Glutamatergic neuron (in vitro differentiated cells): Measurements from ENCODE around the gene LSS. TPM values are rescaled to one million over a fixed set of nuclear protein-coding genes. Genes with fewer than 3 reads are reported as not detected.
"Not testable (repeated sequence)": the region's sequence is repeated elsewhere in the genome, so short reads cannot be mapped to it uniquely, and the experiment has no call there.

Experiments used
- DNase-seq: peaks from one replicate; pipeline ENCODE4 v3.0.0; 2022
- H3K27ac Mint-ChIP-seq: one replicate; pipeline ENCODE4 v1.8.0; 2020; ENCODE audit warnings: mild to moderate bottlenecking, mixed read lengths, inconsistent platforms; ENCODE audit not compliant: unreplicated experiment
- H3K27me3 Mint-ChIP-seq: one replicate; pipeline ENCODE4 v1.8.0; 2020; ENCODE audit warnings: mild to moderate bottlenecking, moderate library complexity, mixed read lengths, inconsistent platforms; ENCODE audit not compliant: unreplicated experiment
- H3K36me3 Mint-ChIP-seq: one replicate; pipeline ENCODE4 v1.8.0; 2020; ENCODE audit warnings: mild to moderate bottlenecking, mixed read lengths, inconsistent platforms; ENCODE audit not compliant: unreplicated experiment
- H3K4me1 Mint-ChIP-seq: one replicate; pipeline ENCODE4 v1.8.0; 2020; ENCODE audit warnings: mild to moderate bottlenecking, low read depth, mixed read lengths, inconsistent platforms; ENCODE audit not compliant: unreplicated experiment
- H3K4me3 Mint-ChIP-seq: one replicate; pipeline ENCODE4 v1.8.0; 2020; ENCODE audit warnings: mild to moderate bottlenecking, mixed read lengths, inconsistent platforms; ENCODE audit not compliant: unreplicated experiment
- H3K9me3 Mint-ChIP-seq: one replicate; pipeline ENCODE4 v1.8.0; 2020; ENCODE audit warnings: mild to moderate bottlenecking, moderate library complexity, mixed read lengths, inconsistent platforms; ENCODE audit not compliant: unreplicated experiment
- CTCF ChIP-seq: fragments of 200-600 bp; sonication (generic); IDR thresholded peaks from one replicate; pipeline ENCODE4 v1.5.0; 2021; ENCODE audit not compliant: partially characterized antibody, unreplicated experiment
- total RNA-seq: library from RNA; stranded (reverse); fragmentation: NEBNext Ultra II Directional; extraction: Animal tissue kit (Norgen Biotek cat#: 25700); gene quantifications from one replicate; pipeline ENCODE4 v1.2.1, GENCODE V29; 2021; ENCODE audit not compliant: unreplicated experiment

LSS gene
- total RNA-seq, 1 donor from 2014 or later = 390 TPM

GRCh38 chr21:46246345-46246744, 17.8 kb upstream of the LSS start:
- TF ChIP-seq CTCF = no peak
- H3K4me3 Mint-ChIP-seq = no peak overlapping the region
- no peaks in the 10 kb centered on the region for H3K36me3 Mint-ChIP-seq
- no peak overlapping the region for H3K27ac Mint-ChIP-seq
- H3K4me1 Mint-ChIP-seq = no peaks in the 10 kb centered on the region
- H3K9me3 Mint-ChIP-seq = peaks cover 3% of the 10 kb centered on the region
- DNase-seq = no peak
- H3K27me3 Mint-ChIP-seq = no peaks in the 10 kb centered on the region

- Mint-ChIP-seq H3K27ac (no peak overlapping the region), H3K9me3 (peaks cover 3% of the 10 kb centered on the region), H3K27me3 (no peaks in the 10 kb centered on the region), H3K36me3 (no peaks in the 10 kb centered on the region), H3K4me3 (no peak overlapping the region), H3K4me1 (no peaks in the 10 kb centered on the region)
- no peak for DNase-seq
- no peak for TF ChIP-seq CTCF
Measured at GRCh38 chr21:46245213-46245915, 16.8 kb upstream of the LSS start.

GRCh38 chr21:46244602-46245001, 16.0 kb upstream of the LSS start:
- Mint-ChIP-seq H3K27ac (no peak overlapping the region), H3K27me3 (peaks cover 3% of the 10 kb centered on the region), H3K4me3 (no peak overlapping the region), H3K36me3 (peaks cover under 1% of the 10 kb centered on the region), H3K9me3 (peaks cover 3% of the 10 kb centered on the region), H3K4me1 (no peaks in the 10 kb centered on the region)
- DNase-seq = no peak
- no peak for TF ChIP-seq CTCF

DNA sequence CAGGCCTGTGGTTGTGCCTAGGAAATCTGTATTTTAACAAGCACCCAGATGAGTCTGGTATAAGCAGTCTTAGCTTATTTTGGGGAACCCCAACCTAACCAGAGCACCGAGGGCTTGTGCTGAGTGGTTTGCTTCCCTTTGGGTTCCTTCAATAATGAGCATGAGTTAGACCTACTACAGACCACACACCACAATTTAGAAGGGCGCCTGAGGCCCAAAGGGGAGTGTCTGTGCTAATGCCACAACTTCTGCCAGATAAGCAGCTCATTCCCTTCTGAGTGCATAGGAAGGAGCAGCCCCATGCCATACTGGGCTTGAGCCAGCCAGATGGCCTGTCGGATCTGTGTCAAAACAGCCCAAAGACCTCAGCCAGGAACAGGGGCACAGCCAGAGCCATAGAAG, 15.4 kb upstream of the LSS start:
- Mint-ChIP-seq H3K4me3 (no peak overlapping the region), H3K36me3 (peaks cover 4% of the 10 kb centered on the region), H3K4me1 (no peaks in the 10 kb centered on the region), H3K27me3 (peaks cover 3% of the 10 kb centered on the region), H3K9me3 (peaks cover 3% of the 10 kb centered on the region), H3K27ac (no peak overlapping the region)
- no peak for DNase-seq
- no peak for TF ChIP-seq CTCF

GRCh38 chr21:46243325-46243724, 14.8 kb upstream of the LSS start:
- Mint-ChIP-seq H3K4me1 (no peaks in the 10 kb centered on the region), H3K9me3 (peaks cover 4% of the 10 kb centered on the region), H3K4me3 (no peak overlapping the region), H3K36me3 (peaks cover 4% of the 10 kb centered on the region), H3K27me3 (peaks cover 6% of the 10 kb centered on the region), H3K27ac (no peak overlapping the region)
- no peak for TF ChIP-seq CTCF
- no peak for DNase-seq

GRCh38 chr21:46241577-46241976, 13.0 kb upstream of the LSS start:
- not testable (repeated sequence) for H3K9me3 Mint-ChIP-seq, H3K4me3 Mint-ChIP-seq, H3K4me1 Mint-ChIP-seq, H3K27me3 Mint-ChIP-seq, H3K36me3 Mint-ChIP-seq, H3K27ac Mint-ChIP-seq, DNase-seq
